Panc1 (cell line): ENCODE measurements around the gene CSRP3. TPM values are rescaled to one million over a fixed set of nuclear protein-coding genes. Genes with fewer than 3 reads are reported as not detected.

ENCODE experiments used
- ATAC-seq: fragments of 200-7000 bp; cut with Tn5 transposase; 2 replicates; pipeline ENCODE4 v1.9.1; 2020; ENCODE audit warnings: mild to moderate bottlenecking, moderate library complexity
- BruUV-seq: library from RNA; stranded (reverse); fragments of 400-500 nt; replicated peaks from 2 replicates; lab custom pipeline; 2021; lab: Mats Ljungman, UMichigan
- CTCF ChIA-PET: fragments of 300-600 bp; sonication (Branson Sonifier 250); formaldehyde crosslinking; loops from one replicate; lab custom pipeline; 2022; ENCODE audit warnings: antibody characterized with exemption; lab: Charles Lee
- POLR2A ChIA-PET: fragments of 300-600 bp; sonication (Branson Sonifier 250); formaldehyde crosslinking; loops from one replicate; lab custom pipeline; 2022; ENCODE audit warnings: antibody characterized with exemption; lab: Charles Lee
- DNase-seq: peaks from one replicate; pipeline ENCODE4 v3.0.0-alpha.2; 2010; ENCODE audit warnings: low read depth, low spot score
- H3K27ac ChIP-seq: 2 replicates; pipeline ENCODE4 v1.5.1; 2011; ENCODE audit warnings: mild to moderate bottlenecking, low read length, inconsistent platforms
- H3K27me3 ChIP-seq: fragments of 200-500 bp; sonication (Bioruptor generic); 2 replicates; pipeline ENCODE4 v1.6.0; 2014; ENCODE audit warnings: low read length, inconsistent platforms; ENCODE audit not compliant: control insufficient read depth, insufficient read depth
- H3K36me3 ChIP-seq: fragments of 200-500 bp; sonication (Bioruptor generic); 2 replicates; pipeline ENCODE4 v1.5.1; 2014; ENCODE audit warnings: inconsistent platforms, mild to moderate bottlenecking, low read length, moderate library complexity; ENCODE audit not compliant: control insufficient read depth, insufficient read depth
- H3K4me1 ChIP-seq: 2 replicates; pipeline ENCODE4 v1.5.1; 2011; ENCODE audit warnings: inconsistent platforms, mild to moderate bottlenecking, low read length, moderate library complexity; ENCODE audit not compliant: control insufficient read depth, insufficient read depth
- H3K4me3 ChIP-seq, 2 experiments: 2 replicates each; pipeline ENCODE4 v1.5.1; 2011 to 2012; ENCODE audit warnings: low read depth in 2 of 2, low read length in 2 of 2, mild to moderate bottlenecking in 2 of 2, inconsistent platforms in 1 of 2, moderate library complexity in 1 of 2
- H3K9me3 ChIP-seq: fragments of 200-500 bp; sonication (Bioruptor generic); 2 replicates; pipeline ENCODE4 v1.5.1; 2014; ENCODE audit warnings: low read depth, mild to moderate bottlenecking, inconsistent platforms, low read length, moderate library complexity; ENCODE audit not compliant: control insufficient read depth, insufficient read depth
- CTCF ChIP-seq: fragments of 450-650 bp; IDR thresholded peaks from 2 replicates; pipeline ENCODE4 v1.5.1; 2017; ENCODE audit warnings: mild to moderate bottlenecking
- POLR2AphosphoS5 ChIP-seq: IDR thresholded peaks from 2 replicates; pipeline ENCODE4 v1.6.1; 2012; ENCODE audit warnings: mild to moderate bottlenecking, low read depth, low read length, moderate library complexity
- REST ChIP-seq, 2 experiments: IDR thresholded peaks; 2 replicates each; pipeline ENCODE4 v1.6.1; 2011 to 2012; ENCODE audit warnings: low read depth in 2 of 2, control low read depth in 1 of 2, low read length in 1 of 2, mild to moderate bottlenecking in 1 of 2, moderate library complexity in 1 of 2; ENCODE audit not compliant: insufficient read depth in 1 of 2
- SIN3A ChIP-seq: IDR thresholded peaks from 2 replicates; pipeline ENCODE4 v1.6.1; 2012; ENCODE audit warnings: low read depth, mild to moderate bottlenecking, low read length, moderate library complexity, borderline replicate concordance; ENCODE audit not compliant: insufficient read depth
- TCF7L2 ChIP-seq: IDR thresholded peaks from 2 replicates; pipeline ENCODE4 v1.6.1; 2011; ENCODE audit warnings: mild to moderate bottlenecking, low read depth, low read length, inconsistent platforms
- in situ Hi-C: cut with HindIII; loops from 2 replicates; pipeline ENCODE4 v1.10.0; 2016; ENCODE audit warnings: low sequenced_read_pairs, low pct_unique_long_range_greater_than_20kb
- intact Hi-C: fragments of 100-400 bp; cut with micrococcal nuclease; formaldehyde crosslinking; loops from one replicate; pipeline ENCODE4 v1.10.0; 2022; ENCODE audit not compliant: unreplicated experiment
- total RNA-seq: library from RNA; stranded (reverse); gene quantifications from one replicate; pipeline ENCODE4 v1.2.1, GENCODE V29; 2021; ENCODE audit not compliant: unreplicated experiment

CSRP3 gene
- total RNA-seq, 1 experiment from 2014 or later = not detected

DNA sequence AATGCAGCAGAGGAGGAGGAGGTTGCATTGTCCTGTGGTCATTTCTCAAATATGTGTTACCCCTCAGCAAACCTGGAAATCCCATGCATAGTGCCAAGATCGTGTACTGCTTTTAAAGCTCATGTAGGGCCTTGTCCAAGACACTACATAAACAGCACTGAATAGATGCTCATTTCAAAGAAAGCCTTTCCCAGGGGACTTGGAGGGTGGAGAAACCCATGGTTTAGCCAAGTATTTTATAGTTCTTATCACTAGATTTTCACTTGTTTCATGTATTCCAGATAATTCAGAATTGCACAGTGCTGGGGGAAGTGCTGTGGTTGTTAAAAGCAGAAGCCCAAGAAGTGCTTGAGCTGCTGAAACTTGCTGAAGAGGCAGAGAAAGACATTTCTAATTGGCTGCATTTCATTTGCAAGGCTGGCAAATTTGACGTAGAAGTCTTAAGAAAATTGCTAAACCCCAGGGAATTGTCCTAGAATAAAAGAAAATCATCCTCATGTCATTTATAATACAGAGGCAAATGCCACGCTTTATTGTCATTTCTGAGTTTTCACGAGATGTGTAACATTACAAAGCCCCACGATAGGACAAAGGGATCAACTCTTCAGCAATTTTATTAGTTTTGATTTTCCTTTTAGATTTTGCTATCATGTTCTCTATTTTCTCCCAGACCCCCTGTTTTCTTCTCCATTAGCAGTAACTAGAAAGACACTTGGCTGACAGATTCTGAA is 20.1 kb downstream of the CSRP3 start:
- no peaks in the 10 kb centered on the region for H3K27me3 ChIP-seq
- no peak for ATAC-seq
- H3K4me1 ChIP-seq = no peaks in the 10 kb centered on the region
- in situ Hi-C loops = no loop called here
- H3K9me3 ChIP-seq = no peaks in the 10 kb centered on the region
- TF ChIP-seq SIN3A (no peak), CTCF (no peak)
- H3K4me3 ChIP-seq = no peak overlapping the region
- H3K36me3 ChIP-seq = 0 out of 2 replicates have a peak, but pooled peaks cover under 1% of the 10 kb centered on the region
- DNase-seq = no peak
- ChIA-PET POLR2A (no interaction called here), CTCF (no interaction called here)
- H3K27ac ChIP-seq = no peak overlapping the region
- intact Hi-C loops = no loop called here
- BruUV-seq = no TSS peak

GRCh38 chr11:19176629-19177186 is 25.1 kb downstream of the CSRP3 start:
- TF ChIP-seq SIN3A (no peak), TCF7L2 (no peak), CTCF (no peak), REST (IDR thresholded peaks at IDR 0.05; ENCODE audit: insufficient read depth in 1 of 2, low read depth in 2 of 2, low read length in 1 of 2) (no peak), POLR2AphosphoS5 (no peak)
- CTCF ChIA-PET = no interaction called here
- POLR2A ChIA-PET = no interaction called here
- Histone ChIP-seq H3K9me3 (no peaks in the 10 kb centered on the region), H3K27ac (no peak overlapping the region), H3K27me3 (no peaks in the 10 kb centered on the region), H3K4me3 (no peak overlapping the region), H3K36me3 (0 out of 2 replicates have a peak, but pooled peaks cover 7% of the 10 kb centered on the region), H3K4me1 (no peaks in the 10 kb centered on the region)
- no TSS peak for BruUV-seq
- ATAC-seq (no peak), DNase-seq (no peak)
- intact Hi-C loops (no loop called here), in situ Hi-C loops (no loop called here)
